Ectodermal cell (in vitro differentiated cells): ENCODE data around the gene ARHGAP27.
"Not testable (repeated sequence)": the region's sequence is repeated elsewhere in the genome, so short reads cannot be mapped to it uniquely, and the experiment has no call there.

Source experiments
- H3K27ac ChIP-seq: 2 replicates; pipeline ENCODE4 v1.7.0; 2013; ENCODE audit warnings: mild to moderate bottlenecking, low read depth, low read length; ENCODE audit not compliant: insufficient read depth, poor library complexity, severe bottlenecking
- H3K27me3 ChIP-seq: 2 replicates; pipeline ENCODE4 v1.7.0; 2013; ENCODE audit warnings: mild to moderate bottlenecking, low read length; ENCODE audit not compliant: insufficient read depth, control insufficient read depth, poor library complexity, severe bottlenecking
- H3K36me3 ChIP-seq: one replicate; pipeline ENCODE4 v1.7.0; 2013; ENCODE audit warnings: low read length; ENCODE audit not compliant: control insufficient read depth, insufficient read depth
- H3K4me1 ChIP-seq: one replicate; pipeline ENCODE4 v1.7.0; 2013; ENCODE audit warnings: low read length; ENCODE audit not compliant: control insufficient read depth, insufficient read depth
- H3K4me3 ChIP-seq: 2 replicates; pipeline ENCODE4 v1.7.0; 2013; ENCODE audit warnings: low read depth, low read length, control low read depth; ENCODE audit not compliant: insufficient read depth
- H3K9me3 ChIP-seq: 2 replicates; pipeline ENCODE4 v1.7.0; 2013; ENCODE audit warnings: mild to moderate bottlenecking, low read length, moderate library complexity; ENCODE audit not compliant: control insufficient read depth
- whole genome bisulfite sequencing, 2 experiments: methylation state at CpG; one replicate each; pipeline ENCODE4 v1.1.7; 2013; ENCODE audit warnings: missing lambda C conversion rate in 2 of 2; 5-methylcytosine and 5-hydroxymethylcytosine counted together

The ARHGAP27 gene

DNA sequence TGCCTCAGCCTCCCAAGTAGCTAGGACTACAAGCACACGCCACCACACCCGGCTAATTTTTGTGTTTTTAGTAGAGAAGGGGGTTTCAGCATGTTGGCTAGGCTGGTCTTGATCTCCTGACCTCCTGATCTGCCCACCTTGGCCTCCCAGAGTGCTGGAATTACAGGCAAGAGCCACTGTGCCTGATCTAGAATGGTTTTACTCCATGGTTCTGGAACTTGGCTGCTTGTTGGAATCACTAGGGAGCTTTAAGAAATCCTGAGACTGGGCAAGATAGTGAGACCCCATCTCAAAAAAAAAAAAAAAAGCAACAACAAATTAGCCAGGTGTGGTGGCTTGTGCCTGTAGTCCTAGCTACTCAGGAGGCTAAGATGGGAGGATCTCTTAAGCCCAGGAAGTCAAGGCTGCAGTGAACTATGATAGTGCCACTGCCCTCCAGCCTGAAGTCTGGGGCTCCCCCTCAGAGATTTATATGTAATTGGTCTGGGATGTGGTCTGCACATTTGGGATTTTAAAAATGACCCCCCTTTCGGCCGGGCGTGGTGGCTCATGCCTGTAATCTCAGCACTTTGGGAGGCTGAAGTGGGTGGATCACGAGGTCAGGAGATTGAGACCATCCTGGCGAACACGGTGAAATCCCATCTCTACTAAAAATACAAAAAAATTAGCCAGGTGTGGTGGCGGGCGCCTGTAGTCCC lies 88.6 kb downstream of the ARHGAP27 start:
- WGBS, 2 experiments: 96 to 97% methylated on average over 10 of the region's 10 CpGs
- H3K27me3 ChIP-seq, H3K27ac ChIP-seq, H3K9me3 ChIP-seq, H3K36me3 ChIP-seq, H3K4me3 ChIP-seq, H3K4me1 ChIP-seq: not testable (repeated sequence)
